Left ventricle myocardium superior (tissue), 1 donor: ENCODE data around the gene NBPF26. TPM values are rescaled to one million over a fixed set of nuclear protein-coding genes. Genes with fewer than 3 reads are reported as not detected.
"Not testable (repeated sequence)": the region's sequence is repeated elsewhere in the genome, so short reads cannot be mapped to it uniquely, and the experiment has no call there.

Experiments used
- ATAC-seq: fragments of 200-7000 bp; cut with Tn5 transposase; one replicate; pipeline ENCODE4 v1.9.1; 2020; ENCODE audit warnings: mild to moderate bottlenecking, moderate library complexity
- DNase-seq: peaks from one replicate; pipeline ENCODE4 v3.0.0-alpha.2; 2020
- intact Hi-C: fragments of 100-400 bp; cut with micrococcal nuclease; formaldehyde crosslinking; loops from one replicate; pipeline ENCODE4 v1.11.0; 2022
- long read RNA-seq: library from polyadenylated mRNA; unstranded; transcript quantifications from one replicate; pipeline ENCODE4 v2.0.0, GENCODE V29; 2021
- total RNA-seq: library from RNA; stranded (reverse); fragmentation: NEBNext Ultra II Directional; extraction: Animal tissue kit (Norgen Biotek cat#: 25700); gene quantifications from one replicate; pipeline ENCODE4 v1.2.1, GENCODE V29; 2021
- donor health status: DM: no; HTN: yes; CAD: no; lungs with severe emphysema.

NBPF26 gene
- 0.64 TPM for total RNA-seq
- long read RNA-seq, result 0 reads

GRCh38 chr1:120723715-120724402 lies at the start of gene NBPF26:
TSS of gene NBPF26 (plus strand) at chr1:120723945.
- peak; percentile 67 for ATAC-seq
- DNase-seq, intact Hi-C loops: not testable (repeated sequence)

- intact Hi-C loops, DNase-seq: not testable (repeated sequence)
- peak; percentile 53 for ATAC-seq
These were observed 43.5 kb upstream of the NBPF26 start for GRCh38 chr1:120680106-120680819.

GRCh38 chr1:120680938-120681337 lies 42.8 kb upstream of the NBPF26 start:
- DNase-seq, intact Hi-C loops, ATAC-seq: not testable (repeated sequence)

- ATAC-seq, result peak; percentile 76
- intact Hi-C loops, DNase-seq: not testable (repeated sequence)
These were observed 39.3 kb upstream of the NBPF26 start for GRCh38 chr1:120684397-120684796.

GRCh38 chr1:120685622-120686021 lies 38.1 kb upstream of the NBPF26 start:
- ATAC-seq, intact Hi-C loops, DNase-seq: not testable (repeated sequence)

GRCh38 chr1:120687250-120687649 lies 36.5 kb upstream of the NBPF26 start:
- intact Hi-C loops, ATAC-seq, DNase-seq: not testable (repeated sequence)

GRCh38 chr1:120700807-120701562 lies 22.8 kb upstream of the NBPF26 start:
- peak; percentile 24 for ATAC-seq
- DNase-seq, intact Hi-C loops: not testable (repeated sequence)

- ATAC-seq, result not testable (repeated sequence)
These were observed 409 bp upstream of the NBPF26 start for GRCh38 chr1:120723358-120723714.

GRCh38 chr1:120724507-120724906 lies 762 bp downstream of the NBPF26 start:
- intact Hi-C loops, ATAC-seq, DNase-seq: not testable (repeated sequence)

More at GRCh38 chr1:120723358-120723714, 409 bp upstream of the NBPF26 start:
- intact Hi-C loops, DNase-seq: not testable (repeated sequence)

GRCh38 chr1:120728811-120729210 lies 5.1 kb downstream of the NBPF26 start:
- ATAC-seq, DNase-seq, intact Hi-C loops: not testable (repeated sequence)

GRCh38 chr1:120769090-120769489 lies 45.3 kb downstream of the NBPF26 start:
- intact Hi-C loops, DNase-seq, ATAC-seq: not testable (repeated sequence)

GRCh38 chr1:120805452-120805851 lies 81.7 kb downstream of the NBPF26 start:
- intact Hi-C loops, ATAC-seq: not testable (repeated sequence)

GRCh38 chr1:120811822-120812221 lies 88.1 kb downstream of the NBPF26 start:
- DNase-seq, intact Hi-C loops, ATAC-seq: not testable (repeated sequence)

More at GRCh38 chr1:120805452-120805851, 81.7 kb downstream of the NBPF26 start:
- not testable (repeated sequence) for DNase-seq

GRCh38 chr1:120825051-120825450 lies 101.3 kb downstream of the NBPF26 start:
- DNase-seq, intact Hi-C loops, ATAC-seq: not testable (repeated sequence)

GRCh38 chr1:120826623-120827022 lies 102.9 kb downstream of the NBPF26 start:
- DNase-seq, intact Hi-C loops, ATAC-seq: not testable (repeated sequence)

- DNase-seq, ATAC-seq, intact Hi-C loops: not testable (repeated sequence)
These were observed 120.6 kb downstream of the NBPF26 start for GRCh38 chr1:120844186-120844944.

- ATAC-seq, intact Hi-C loops, DNase-seq: not testable (repeated sequence)
These were observed 121.2 kb downstream of the NBPF26 start for GRCh38 chr1:120844945-120845330.
